NCI-H1694 treated with DMSO at 0.1 percent for 48 hours (cell line): ENCODE data around the gene GSK3B.

Experiments
- DNase-seq: peaks from one replicate; lab custom pipeline; 2025; lab: John Stamatoyannopoulos, UW

Gene GSK3B

DNA sequence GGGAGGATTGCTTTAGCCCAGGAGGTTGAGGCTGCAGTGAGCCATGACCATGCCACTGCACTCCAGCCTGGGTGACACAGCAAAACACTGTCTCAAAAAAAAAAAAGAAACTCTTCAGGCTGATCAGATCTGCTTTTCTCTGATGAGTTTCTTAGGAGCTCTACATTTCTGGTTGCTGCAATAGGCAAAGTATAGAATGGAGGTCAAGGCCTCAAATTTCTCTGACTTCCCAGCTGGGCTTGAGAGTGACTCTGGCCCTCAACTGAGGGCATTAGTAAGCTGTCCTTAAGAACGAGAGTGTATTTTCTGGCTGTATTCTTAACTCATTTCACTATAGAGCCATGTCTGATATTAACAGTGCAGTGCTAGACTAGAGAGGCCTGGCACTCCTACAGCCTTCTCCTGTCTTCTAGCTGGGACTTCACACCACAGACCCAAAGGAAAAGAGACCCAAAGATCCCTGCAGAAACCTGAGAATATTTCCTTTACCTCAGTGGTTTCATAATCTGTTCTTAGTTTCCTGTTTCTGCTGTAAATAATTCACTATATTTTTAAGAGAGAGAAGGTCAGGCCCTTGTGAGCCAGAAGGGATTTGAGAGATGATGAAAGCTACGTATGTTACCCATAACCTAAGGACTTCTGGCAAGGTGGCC lies 314.4 kb downstream of the GSK3B start:
- DNase-seq: no peak

DNA sequence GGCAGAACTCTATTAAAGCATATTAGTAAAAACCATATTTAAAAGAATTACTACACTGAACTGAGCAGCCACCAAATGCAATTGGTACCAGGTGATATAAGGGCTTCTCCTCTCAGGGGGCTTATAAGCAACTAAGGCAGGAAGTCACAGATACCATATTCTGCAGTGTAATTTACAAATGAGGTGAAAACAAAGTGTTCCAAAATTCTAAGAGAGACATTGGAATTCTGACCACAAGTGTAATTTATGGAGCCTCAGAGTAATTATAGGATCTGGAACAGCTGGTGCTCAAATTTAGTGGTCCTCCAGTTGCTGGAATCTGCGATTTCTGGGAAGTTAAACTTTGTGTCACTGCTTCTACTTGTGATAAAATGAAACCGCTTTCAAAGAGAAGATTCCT lies 315.4 kb downstream of the GSK3B start:
- no peak for DNase-seq

DNA sequence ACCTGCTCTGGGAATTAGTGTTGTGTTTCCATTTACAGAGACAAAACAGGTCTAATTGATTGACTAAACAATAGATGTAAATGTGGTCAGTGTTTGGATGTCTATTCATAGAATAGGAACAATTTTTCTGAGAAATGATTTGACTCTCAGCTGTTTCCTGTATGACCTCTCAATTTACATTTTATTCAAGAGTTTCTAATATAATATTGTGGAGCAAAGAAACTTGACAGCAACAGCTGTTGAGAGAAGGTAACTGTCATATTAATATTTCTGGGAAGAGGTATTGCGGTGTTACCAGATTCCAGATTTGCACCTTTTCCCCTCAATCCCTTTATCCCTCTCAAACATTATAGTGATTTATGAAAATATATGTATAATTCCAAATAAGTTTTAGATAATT lies 316.1 kb downstream of the GSK3B start:
- DNase-seq: no peak

DNA sequence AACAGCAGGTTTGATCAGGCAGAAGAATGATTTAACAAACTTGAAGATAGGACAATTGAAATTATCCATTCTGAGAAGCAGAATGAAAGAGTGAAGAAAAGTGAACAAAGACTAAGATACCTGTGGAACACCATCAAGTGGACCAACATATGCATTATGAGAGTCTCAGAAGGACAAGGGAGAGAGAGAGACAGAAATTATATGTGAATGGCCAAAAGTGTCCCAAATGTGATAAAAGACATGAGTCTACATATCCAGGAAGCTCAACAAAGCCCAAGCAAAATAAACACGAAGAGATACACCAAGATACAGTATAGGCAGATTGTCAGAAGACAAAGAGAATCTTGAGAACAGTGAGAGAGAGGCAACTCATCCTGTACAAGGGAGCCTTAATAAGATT lies 317.9 kb downstream of the GSK3B start:
- no peak for DNase-seq

DNA sequence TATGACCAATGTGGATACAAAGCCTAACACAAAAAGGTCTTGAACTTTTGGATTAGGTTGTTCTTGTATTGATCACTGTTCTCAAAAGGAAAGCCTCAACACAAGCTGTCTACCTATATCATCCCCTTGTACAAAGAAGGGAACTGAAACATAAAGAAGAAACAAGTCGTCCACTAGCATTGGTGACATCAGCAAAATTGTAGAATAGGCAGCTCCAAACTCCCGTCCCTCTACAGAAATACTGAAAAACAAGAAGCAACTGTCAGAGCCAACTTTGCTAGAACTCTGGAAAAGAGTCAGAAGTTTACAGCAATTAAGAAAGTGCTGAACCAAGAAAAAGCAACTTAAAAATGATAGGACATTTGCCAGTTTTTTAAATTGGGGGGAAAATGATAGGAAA lies 319.8 kb downstream of the GSK3B start:
- no peak for DNase-seq
